Measurements from ENCODE around the gene PCED1B. TPM values are rescaled to one million over a fixed set of nuclear protein-coding genes. Genes with fewer than 3 reads are reported as not detected.

Gene PCED1B
- total and polyA plus RNA-seq, 2 donors (not counting 1 experiment from before 2014, with no cell fraction given): 26.2 to 45.8 TPM

DNA sequence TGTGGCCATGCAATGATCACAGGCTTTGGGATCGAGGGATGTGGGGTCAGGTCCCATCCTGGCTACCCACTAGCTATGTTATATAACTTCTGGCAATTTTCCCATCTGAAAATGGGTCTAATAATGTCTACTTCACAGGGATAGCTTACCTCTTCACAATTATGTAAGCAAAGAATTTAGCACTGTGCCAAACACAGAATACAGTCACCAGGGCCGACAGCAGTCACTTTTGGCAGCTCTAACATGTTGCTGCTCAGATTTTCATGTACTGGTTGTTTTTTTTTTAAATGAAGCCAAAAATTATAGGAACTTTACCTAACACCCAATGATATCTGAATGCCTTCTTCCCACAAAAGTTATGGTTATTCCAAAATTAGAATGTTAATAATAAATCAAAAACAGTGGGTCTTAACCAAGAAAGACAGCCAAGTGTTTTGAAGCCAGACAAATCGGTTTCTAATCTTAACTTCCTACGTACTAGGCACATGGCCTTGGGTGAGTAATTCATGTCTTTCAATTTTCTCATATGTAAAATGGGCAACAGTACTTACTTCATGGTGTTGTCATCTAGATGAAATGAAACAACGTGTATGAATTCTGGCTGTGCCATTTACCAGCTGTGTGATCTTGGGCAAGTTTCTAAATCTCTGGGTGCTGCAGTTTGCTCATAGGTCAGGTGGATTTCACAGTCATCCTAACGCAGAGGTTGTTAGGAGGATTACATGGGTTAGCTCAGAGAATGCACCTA lies 13.0 kb upstream of the PCED1B start:
- H3K9me3 ChIP-seq (ENCODE audit: control extremely low read depth in 1 of 3, control insufficient read depth in 2 of 3, insufficient read depth in 1 of 3, low read length in 2 of 3): no peaks in the 10 kb centered on the region
- H2AFZ ChIP-seq (ENCODE audit: insufficient read depth, low read depth, low read length, poor library complexity, severe bottlenecking): no peak overlapping the region
- H3K4me2 ChIP-seq (replicated peaks; ENCODE audit: low read depth, low read length, poor library complexity, severe bottlenecking): no peak overlapping the region
- H3K36me3 ChIP-seq (replicated peaks in 1 of 2; ENCODE audit: control extremely low read depth in 1 of 2, control insufficient read depth in 1 of 2, extremely low read depth in 1 of 2, insufficient read depth in 2 of 2, low read length in 1 of 2): no peaks in the 10 kb centered on the region
- H4K20me1 ChIP-seq (ENCODE audit: control insufficient read depth, insufficient read depth, low read length, poor library complexity, severe bottlenecking): no peaks in the 10 kb centered on the region
- Mint-ChIP-seq H3K4me3 (no peak overlapping the region), H3K4me1 (no peaks in the 10 kb centered on the region), H3K27ac (no peak overlapping the region), H3K27me3 (no peaks in the 10 kb centered on the region), H3K9me3 (ENCODE audit: insufficient read depth) (no peaks in the 10 kb centered on the region)
- H3K4me1 ChIP-seq (ENCODE audit: control insufficient read depth in 2 of 2, insufficient read depth in 2 of 2, low read length in 2 of 2): no peaks in the 10 kb centered on the region
- ChIA-PET POLR2A (interaction anchor here (0.6 kb wide), 1 partner anchor 1076 kb away, joined by 3 read pairs; no protein-coding TSS in a partner anchor), CTCF (interaction anchor here (0.8 to 3.0 kb wide), 2 partner anchors 34 to 331 kb away, joined by 3 to 8 read pairs; no protein-coding TSS in a partner anchor)
- WGBS (ENCODE audit: insufficient coverage): 100% methylated on average over 2 of the region's 6 CpGs
- no peaks in the 10 kb centered on the region for H3K79me2 ChIP-seq (ENCODE audit: control insufficient read depth, insufficient read depth, low read length)
- no peak overlapping the region for H3K9ac ChIP-seq (ENCODE audit: low read length)
- no peak overlapping the region for H3K4me3 ChIP-seq (ENCODE audit: control extremely low read depth in 1 of 5, extremely low read depth in 1 of 5, insufficient read depth in 1 of 5, low read depth in 2 of 5, low read length in 4 of 5)
- no peak overlapping the region for H3K27ac ChIP-seq (ENCODE audit: low read length in 2 of 2)
- intact Hi-C loops (cut with micrococcal nuclease): no loop called here
- DNase-seq (no peak), ATAC-seq (ENCODE audit: low read depth) (no peak)
- TF ChIP-seq, protein P1, sequence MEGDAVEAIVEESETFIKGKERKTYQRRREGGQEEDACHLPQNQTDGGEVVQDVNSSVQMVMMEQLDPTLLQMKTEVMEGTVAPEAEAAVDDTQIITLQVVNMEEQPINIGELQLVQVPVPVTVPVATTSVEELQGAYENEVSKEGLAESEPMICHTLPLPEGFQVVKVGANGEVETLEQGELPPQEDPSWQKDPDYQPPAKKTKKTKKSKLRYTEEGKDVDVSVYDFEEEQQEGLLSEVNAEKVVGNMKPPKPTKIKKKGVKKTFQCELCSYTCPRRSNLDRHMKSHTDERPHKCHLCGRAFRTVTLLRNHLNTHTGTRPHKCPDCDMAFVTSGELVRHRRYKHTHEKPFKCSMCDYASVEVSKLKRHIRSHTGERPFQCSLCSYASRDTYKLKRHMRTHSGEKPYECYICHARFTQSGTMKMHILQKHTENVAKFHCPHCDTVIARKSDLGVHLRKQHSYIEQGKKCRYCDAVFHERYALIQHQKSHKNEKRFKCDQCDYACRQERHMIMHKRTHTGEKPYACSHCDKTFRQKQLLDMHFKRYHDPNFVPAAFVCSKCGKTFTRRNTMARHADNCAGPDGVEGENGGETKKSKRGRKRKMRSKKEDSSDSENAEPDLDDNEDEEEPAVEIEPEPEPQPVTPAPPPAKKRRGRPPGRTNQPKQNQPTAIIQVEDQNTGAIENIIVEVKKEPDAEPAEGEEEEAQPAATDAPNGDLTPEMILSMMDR (IDR thresholded peaks at IDR 0.05): no peak
- no peaks in the 10 kb centered on the region for H3K27me3 ChIP-seq (replicated peaks in 1 of 4; ENCODE audit: control extremely low read depth in 1 of 4, control insufficient read depth in 3 of 4, insufficient read depth in 4 of 4, low read length in 3 of 4)

DNA sequence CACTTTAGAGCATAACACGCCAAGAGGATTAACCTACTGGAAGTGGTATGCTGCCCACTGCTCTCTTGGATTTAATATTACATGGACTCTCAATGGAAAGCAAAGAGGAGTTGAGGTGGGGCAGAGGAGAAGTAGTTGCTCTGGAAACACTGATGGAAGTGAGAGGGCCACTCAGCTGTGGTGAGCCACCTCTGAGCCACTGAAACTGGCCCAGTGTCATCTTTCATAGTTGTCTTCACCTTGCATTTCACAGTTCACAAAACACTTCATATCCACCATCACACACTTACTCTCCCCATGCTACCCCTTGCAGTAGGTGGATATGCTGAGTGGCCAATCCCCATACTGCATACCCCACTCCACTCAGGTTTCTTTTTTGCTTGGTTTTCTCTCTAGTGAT lies 12.2 kb upstream of the PCED1B start:
- Histone ChIP-seq H3K4me3 (ENCODE audit: control extremely low read depth in 1 of 5, extremely low read depth in 1 of 5, insufficient read depth in 1 of 5, low read depth in 2 of 5, low read length in 4 of 5) (no peak overlapping the region), H3K36me3 (replicated peaks in 1 of 2; ENCODE audit: control extremely low read depth in 1 of 2, control insufficient read depth in 1 of 2, extremely low read depth in 1 of 2, insufficient read depth in 2 of 2, low read length in 1 of 2) (no peaks in the 10 kb centered on the region), H3K4me1 (ENCODE audit: control insufficient read depth in 2 of 2, insufficient read depth in 2 of 2, low read length in 2 of 2) (no peaks in the 10 kb centered on the region), H3K9me3 (ENCODE audit: control extremely low read depth in 1 of 3, control insufficient read depth in 2 of 3, insufficient read depth in 1 of 3, low read length in 2 of 3) (no peaks in the 10 kb centered on the region), H3K79me2 (ENCODE audit: control insufficient read depth, insufficient read depth, low read length) (no peaks in the 10 kb centered on the region), H2AFZ (ENCODE audit: insufficient read depth, low read depth, low read length, poor library complexity, severe bottlenecking) (no peak overlapping the region), H4K20me1 (ENCODE audit: control insufficient read depth, insufficient read depth, low read length, poor library complexity, severe bottlenecking) (no peaks in the 10 kb centered on the region), H3K27me3 (replicated peaks in 1 of 4; ENCODE audit: control extremely low read depth in 1 of 4, control insufficient read depth in 3 of 4, insufficient read depth in 4 of 4, low read length in 3 of 4) (no peaks in the 10 kb centered on the region), H3K9ac (ENCODE audit: low read length) (no peak overlapping the region), H3K27ac (ENCODE audit: low read length in 2 of 2) (no peak overlapping the region), H3K4me2 (replicated peaks; ENCODE audit: low read depth, low read length, poor library complexity, severe bottlenecking) (no peak overlapping the region)
- Mint-ChIP-seq H3K4me3 (no peak overlapping the region), H3K9me3 (ENCODE audit: insufficient read depth) (no peaks in the 10 kb centered on the region), H3K27me3 (no peaks in the 10 kb centered on the region), H3K4me1 (no peaks in the 10 kb centered on the region), H3K27ac (no peak overlapping the region)
- ATAC-seq (ENCODE audit: low read depth): no peak
- POLR2A ChIA-PET: no interaction called here
- 100% methylated on average over 1 of the region's 1 CpG for WGBS (ENCODE audit: insufficient coverage)
- DNase-seq: no peak
- TF ChIP-seq, protein P1 (IDR thresholded peaks at IDR 0.05): no peak
- no peak for TF ChIP-seq EZH2 (IDR thresholded peaks at IDR 0.05; ENCODE audit: borderline replicate concordance, insufficient read depth, low read depth, low read length, poor library complexity, severe bottlenecking)
- intact Hi-C loops (cut with micrococcal nuclease): no loop called here
- CTCF ChIA-PET: interaction anchor here (1.1 to 3.0 kb wide), 2 partner anchors 11 to 330 kb away, joined by 3 to 8 read pairs; no protein-coding TSS in a partner anchor
